Skin epidermis (tissue), 12 donors: ENCODE results near the gene ETV4.
A peak's percentile ranks its signal among the peaks of the same experiment; 100 is the strongest.

ENCODE experiments used
- H3K27ac ChIP-seq, 21 experiments: fragments of 200-600 bp; sonication (generic) in 11 of 21; one replicate each; pipeline ENCODE4 v1.5.0; 2020; ENCODE audit warnings: mild to moderate bottlenecking in 3 of 21, inconsistent platforms in 2 of 21, moderate library complexity in 2 of 21
- H3K4me3 ChIP-seq, 7 experiments: fragments of 200-600 bp; sonication (generic) in 2 of 7; one replicate each; pipeline ENCODE4 v1.5.0; 2020; ENCODE audit warnings: inconsistent platforms in 2 of 7, mild to moderate bottlenecking in 2 of 7, moderate library complexity in 1 of 7

Gene ETV4

GRCh38 chr17:43574348-43574747 is 28.2 kb upstream of the ETV4 start:
- H3K4me3 ChIP-seq, result no peak overlapping the region
- no peak overlapping the region for H3K27ac ChIP-seq

- no peak overlapping the region for H3K4me3 ChIP-seq
- H3K27ac ChIP-seq, result no peak overlapping the region
Observed at GRCh38 chr17:43573579-43574321, 27.6 kb upstream of the ETV4 start.

- no peak overlapping the region for H3K27ac ChIP-seq
- no peak overlapping the region for H3K4me3 ChIP-seq
Observed at GRCh38 chr17:43572368-43572980, 26.3 kb upstream of the ETV4 start.

- Histone ChIP-seq H3K4me3 (no peak overlapping the region), H3K27ac (no peak overlapping the region)
Observed at GRCh38 chr17:43570518-43570928, 24.4 kb upstream of the ETV4 start.

GRCh38 chr17:43568506-43569082 is 22.5 kb upstream of the ETV4 start:
- H3K27ac ChIP-seq, result no peak overlapping the region

GRCh38 chr17:43563600-43564594 is 17.8 kb upstream of the ETV4 start:
- H3K4me3 ChIP-seq, result no peak overlapping the region
- H3K27ac ChIP-seq, result no peak overlapping the region

More at GRCh38 chr17:43568506-43569082, 22.5 kb upstream of the ETV4 start:
- no peak overlapping the region for H3K4me3 ChIP-seq

- Histone ChIP-seq H3K27ac (no peak overlapping the region), H3K4me3 (no peak overlapping the region)
Observed at GRCh38 chr17:43562679-43563599, 16.8 kb upstream of the ETV4 start.

- Histone ChIP-seq H3K27ac (no peak overlapping the region), H3K4me3 (no peak overlapping the region)
Observed at GRCh38 chr17:43560461-43561427, 14.6 kb upstream of the ETV4 start.

GRCh38 chr17:43559161-43559816 is 13.1 kb upstream of the ETV4 start:
- Histone ChIP-seq H3K27ac (no peak overlapping the region), H3K4me3 (no peak overlapping the region)

GRCh38 chr17:43558805-43559160 is 12.6 kb upstream of the ETV4 start:
- Histone ChIP-seq H3K4me3 (no peak overlapping the region), H3K27ac (no peak overlapping the region)

- no peak overlapping the region for H3K4me3 ChIP-seq
- no peak overlapping the region for H3K27ac ChIP-seq
Observed at GRCh38 chr17:43556292-43556691, 10.2 kb upstream of the ETV4 start.

GRCh38 chr17:43554857-43555256 is 8.7 kb upstream of the ETV4 start:
- H3K27ac ChIP-seq, result no peak overlapping the region
- no peak overlapping the region for H3K4me3 ChIP-seq

GRCh38 chr17:43553573-43553972 is 7.4 kb upstream of the ETV4 start:
- H3K4me3 ChIP-seq, result no peak overlapping the region
- no peak overlapping the region for H3K27ac ChIP-seq

GRCh38 chr17:43552229-43552837 is 6.2 kb upstream of the ETV4 start:
- H3K27ac ChIP-seq, result no peak overlapping the region
- no peak overlapping the region for H3K4me3 ChIP-seq

GRCh38 chr17:43550754-43551153 is 4.6 kb upstream of the ETV4 start:
- H3K4me3 ChIP-seq, result no peak overlapping the region
- H3K27ac ChIP-seq, result no peak overlapping the region

GRCh38 chr17:43549496-43549895 is 3.4 kb upstream of the ETV4 start:
- H3K4me3 ChIP-seq, result no peak overlapping the region
- peak overlapping the region in 8 of 21 experiments; percentile 1 to 75 (median 36) for H3K27ac ChIP-seq
